Measurements from ENCODE around the gene DMXL2.
"Not testable (repeated sequence)": the region's sequence is repeated elsewhere in the genome, so short reads cannot be mapped to it uniquely, and the experiment has no call there.

Gene DMXL2

DNA sequence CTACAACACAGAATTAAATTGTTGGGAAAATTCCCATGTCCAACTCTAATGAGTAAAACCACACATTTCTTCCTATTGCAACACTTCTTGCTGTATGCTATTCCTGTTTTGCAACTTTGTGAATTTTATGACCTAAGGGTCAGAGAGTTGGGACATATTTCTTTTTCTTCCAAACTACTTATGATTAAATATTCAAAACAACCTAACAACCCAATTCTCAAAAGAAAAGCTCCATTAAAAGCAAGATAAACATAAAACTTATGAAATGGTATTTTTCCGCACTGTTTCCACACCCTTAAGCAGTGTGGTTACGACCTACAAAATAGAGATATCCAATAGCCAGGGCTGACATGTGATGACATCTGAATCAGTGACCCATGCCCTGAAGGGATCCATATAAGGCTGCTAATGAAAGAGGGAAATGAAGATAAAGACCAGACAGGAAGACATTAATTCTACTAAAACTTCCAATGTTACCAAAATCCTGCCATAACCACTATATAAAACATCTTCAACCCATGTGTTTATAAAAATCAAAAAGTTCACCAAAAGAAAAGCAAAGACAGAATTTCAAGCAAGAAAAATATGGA is 45.6 kb downstream of the DMXL2 start:
- no peak for DNase-seq (ENCODE audit: low read depth)

DNA sequence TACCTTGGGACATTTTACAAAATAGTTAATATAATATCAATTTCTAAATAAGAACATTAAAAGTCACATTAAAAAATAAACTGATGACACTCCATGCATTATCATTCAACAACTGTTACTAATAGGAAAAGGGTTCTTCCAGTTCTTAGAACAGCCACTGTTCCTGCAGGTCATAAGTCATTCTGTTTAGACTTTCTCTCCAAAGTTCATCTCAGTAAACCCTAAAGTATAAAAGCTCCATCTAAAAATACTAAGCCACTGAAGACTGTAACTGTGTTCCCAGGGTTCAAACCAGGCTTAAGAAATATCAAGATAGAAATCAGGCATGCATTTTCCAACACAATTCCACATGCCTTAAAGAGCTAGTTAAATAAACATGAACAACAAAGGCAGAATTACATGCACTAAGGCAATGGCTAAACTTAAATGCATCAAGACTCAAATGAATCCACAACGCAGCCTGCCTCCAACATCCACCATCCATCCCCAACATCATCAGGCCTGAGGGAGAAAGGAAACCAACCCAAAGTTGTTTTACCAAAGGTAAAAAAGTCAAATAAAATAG is 46.2 kb downstream of the DMXL2 start:
- DNase-seq (ENCODE audit: low read depth), result no peak

DNA sequence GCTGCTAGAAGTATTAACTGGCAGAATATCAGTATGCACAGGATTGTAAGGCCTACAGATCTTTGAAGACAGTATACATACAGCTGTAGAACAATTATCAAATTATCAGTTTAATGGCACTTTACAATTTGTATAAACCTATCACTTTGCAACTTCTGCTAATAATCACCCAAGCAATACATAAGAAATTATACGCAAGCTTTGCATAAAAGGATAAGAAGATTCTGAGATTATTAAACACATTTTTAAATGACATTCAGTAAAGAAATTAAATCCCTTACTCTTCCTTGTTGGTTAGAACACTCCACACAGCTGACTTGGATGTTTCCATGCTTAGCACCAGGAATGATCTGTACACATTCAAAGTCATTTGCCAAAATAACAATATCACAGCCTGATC is 46.8 kb downstream of the DMXL2 start:
- DNase-seq (ENCODE audit: low read depth), result no peak

DNA sequence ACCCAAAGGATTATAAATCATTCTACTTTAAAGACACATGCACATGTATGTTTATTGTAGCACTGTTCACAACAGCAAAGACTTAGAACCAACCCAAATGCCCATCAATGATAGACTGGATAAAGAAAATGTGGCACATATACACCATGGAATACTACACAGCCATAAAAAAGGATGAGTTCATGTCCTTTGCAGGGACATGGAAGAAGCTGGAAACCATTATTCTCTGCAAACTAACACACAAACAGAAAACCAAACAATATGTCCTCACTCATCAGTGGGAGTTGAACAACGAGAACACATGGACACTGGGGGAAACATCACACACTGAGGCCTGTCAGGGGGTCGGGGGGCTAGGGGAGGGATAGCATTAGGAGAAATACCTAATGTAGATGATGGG is 49.2 kb downstream of the DMXL2 start:
- DNase-seq (ENCODE audit: low read depth), result not testable (repeated sequence)

DNA sequence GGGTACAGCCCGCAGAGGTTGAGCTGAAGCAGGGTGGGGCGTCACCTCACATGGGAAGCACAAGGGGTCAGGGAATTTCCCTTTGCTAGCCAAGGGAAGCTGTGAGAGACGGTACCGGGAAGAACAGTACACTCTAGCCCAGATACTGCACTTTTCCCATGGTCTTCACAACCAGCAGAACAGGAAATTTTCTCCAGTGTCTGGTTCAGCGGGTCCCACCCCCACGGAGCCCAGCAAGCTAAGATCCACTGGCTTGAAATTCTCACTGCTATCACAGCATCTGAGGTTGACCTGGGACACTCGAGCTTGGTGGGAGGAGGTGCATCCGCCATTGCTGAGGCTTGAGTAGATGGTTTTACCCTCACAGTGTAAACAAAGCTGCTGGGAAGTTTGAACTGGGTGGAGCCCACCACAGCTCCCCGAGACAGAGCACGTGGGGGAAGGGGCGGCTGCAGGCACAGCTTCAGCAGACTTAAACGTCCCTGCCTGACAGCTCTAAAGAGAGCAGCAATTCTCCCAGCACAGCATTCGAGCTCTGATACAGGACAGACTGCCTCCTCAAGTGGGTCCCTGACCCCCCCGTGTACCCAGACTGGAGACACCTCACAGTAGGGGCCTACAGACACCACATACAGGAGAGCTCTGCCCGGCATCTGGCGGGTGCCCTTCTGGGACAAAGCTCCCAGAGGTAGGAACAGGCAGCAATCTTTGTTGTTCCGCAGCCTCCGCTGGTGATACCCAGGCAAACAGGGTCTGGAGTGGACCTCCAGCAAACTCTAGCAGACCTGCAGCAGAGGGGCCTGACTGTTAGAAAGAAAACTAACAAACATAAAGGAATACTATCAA is 53.4 kb downstream of the DMXL2 start:
- not testable (repeated sequence) for DNase-seq (ENCODE audit: low read depth)

DNA sequence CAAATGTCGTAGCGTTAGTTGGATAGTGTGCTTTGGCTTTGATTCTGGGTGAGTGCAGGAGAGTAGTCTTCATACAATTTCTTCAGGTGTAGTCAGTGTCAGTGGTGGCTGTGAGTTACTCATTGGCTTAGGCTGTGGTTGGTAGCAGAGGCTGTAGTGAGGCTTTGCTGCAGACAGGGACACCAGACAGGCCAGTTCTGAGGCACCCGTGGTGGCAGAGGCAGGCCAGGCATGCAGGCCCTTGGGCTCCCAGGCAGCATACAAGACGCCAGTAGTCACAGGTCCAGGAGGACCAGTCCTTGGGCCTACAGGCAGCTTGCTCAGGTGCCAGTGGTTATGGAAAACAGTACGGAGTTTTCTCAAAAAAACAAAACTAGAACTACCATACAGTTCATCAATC is 61.3 kb downstream of the DMXL2 start:
- DNase-seq (ENCODE audit: low read depth), result no peak

DNA sequence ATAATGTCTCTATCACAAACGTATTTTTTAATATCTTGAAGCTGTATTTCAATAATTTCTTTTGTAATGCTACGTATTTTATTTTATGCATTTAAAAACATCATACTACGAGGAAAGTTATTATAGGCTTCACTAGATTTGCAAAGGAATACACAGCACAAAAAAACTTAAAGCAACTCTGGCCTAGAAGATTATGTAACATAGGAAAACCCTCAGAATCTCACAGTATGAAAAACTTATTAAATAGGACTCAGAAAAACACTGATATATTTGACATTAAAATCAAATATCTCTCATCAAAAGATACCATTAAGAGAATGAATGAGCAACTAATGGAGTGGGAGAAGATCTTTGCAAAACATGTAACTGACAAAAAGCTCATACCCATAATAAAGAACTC is 63.7 kb downstream of the DMXL2 start:
- DNase-seq (ENCODE audit: low read depth), result no peak

DNA sequence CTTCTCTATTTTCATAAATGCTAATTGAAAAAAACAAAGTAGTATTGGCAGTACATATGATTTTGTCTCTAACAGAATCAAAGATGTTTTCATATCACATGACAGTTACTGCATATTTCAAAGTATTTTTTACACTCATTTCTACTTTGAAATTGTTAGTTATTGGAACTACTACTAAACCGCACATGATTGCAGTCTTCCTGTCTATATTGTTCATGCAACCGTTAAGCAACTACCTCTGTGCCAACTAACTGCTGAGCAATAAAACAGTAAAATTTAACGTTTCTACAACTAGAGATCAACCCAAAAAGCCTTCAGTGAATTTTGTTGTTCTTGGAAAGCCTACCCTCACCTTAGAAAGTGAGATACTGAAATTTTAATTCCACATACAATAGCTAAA is 64.2 kb downstream of the DMXL2 start:
- no peak for DNase-seq (ENCODE audit: low read depth)

DNA sequence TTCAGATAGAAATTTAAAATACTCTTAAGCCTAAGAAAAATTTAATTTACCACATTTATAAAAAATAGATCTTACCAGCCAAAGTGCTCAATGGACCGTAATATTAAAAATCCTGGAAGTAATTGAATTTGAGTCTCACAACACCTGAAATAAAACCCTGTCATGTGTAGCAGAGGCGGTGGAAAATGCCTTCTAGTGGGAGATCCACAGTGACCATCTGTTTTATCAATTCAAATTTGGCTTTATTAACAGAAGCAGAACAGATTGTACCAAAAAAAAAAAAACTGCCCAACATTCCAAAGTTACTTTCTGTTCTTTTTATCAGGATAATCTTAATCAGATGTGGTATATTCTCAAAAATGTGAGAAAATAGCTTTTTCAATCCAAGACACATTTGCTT is 71.7 kb downstream of the DMXL2 start:
- DNase-seq (ENCODE audit: low read depth), result no peak

DNA sequence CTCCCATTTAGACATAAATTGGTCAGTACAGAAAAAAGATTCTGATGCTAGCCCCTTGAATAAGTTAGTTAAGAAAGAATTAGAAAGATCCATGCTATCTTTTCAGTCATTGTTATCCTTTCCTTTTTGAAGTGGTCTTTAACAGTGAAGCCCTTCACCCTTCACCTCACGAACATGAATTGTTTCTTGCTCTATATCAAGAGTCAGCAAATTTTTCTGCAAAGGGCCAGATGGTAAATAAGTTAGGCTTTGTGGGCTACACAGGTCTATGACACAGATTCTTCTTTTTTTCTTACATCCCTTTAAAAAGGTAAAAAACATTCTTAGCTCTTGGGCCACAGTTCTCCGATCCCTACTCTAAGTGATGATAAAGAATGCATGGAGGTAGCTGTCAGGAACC is 74.9 kb downstream of the DMXL2 start:
- DNase-seq (ENCODE audit: low read depth), result no peak

DNA sequence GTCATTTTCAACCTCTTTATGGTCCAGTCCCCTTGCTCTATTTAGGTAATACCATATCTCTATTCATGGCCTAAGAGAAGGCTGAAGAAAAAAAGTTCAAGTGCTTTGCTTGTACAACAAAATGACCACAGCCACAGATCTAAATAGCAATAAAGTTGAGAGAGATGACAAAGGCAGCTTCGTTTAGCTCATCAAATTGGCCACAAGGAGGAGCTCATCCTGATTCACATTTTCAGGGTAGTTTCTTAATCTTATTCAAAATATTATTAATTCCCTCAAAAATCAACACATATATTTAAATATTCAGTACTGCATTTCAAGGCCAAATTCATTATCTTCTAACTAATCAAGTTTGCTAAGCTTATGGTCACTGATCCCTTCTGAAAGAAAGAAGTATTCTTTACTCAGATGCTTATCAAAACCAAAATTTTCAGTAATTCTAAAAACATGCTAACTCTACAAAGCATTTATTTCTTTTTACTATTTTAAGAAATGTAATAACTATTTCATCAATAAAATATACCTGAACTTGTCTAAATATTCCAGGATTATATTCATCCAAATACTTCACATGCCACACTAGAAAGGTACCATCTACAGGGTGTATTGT is 85.5 kb downstream of the DMXL2 start:
- DNase-seq (ENCODE audit: low read depth), result no peak

DNA sequence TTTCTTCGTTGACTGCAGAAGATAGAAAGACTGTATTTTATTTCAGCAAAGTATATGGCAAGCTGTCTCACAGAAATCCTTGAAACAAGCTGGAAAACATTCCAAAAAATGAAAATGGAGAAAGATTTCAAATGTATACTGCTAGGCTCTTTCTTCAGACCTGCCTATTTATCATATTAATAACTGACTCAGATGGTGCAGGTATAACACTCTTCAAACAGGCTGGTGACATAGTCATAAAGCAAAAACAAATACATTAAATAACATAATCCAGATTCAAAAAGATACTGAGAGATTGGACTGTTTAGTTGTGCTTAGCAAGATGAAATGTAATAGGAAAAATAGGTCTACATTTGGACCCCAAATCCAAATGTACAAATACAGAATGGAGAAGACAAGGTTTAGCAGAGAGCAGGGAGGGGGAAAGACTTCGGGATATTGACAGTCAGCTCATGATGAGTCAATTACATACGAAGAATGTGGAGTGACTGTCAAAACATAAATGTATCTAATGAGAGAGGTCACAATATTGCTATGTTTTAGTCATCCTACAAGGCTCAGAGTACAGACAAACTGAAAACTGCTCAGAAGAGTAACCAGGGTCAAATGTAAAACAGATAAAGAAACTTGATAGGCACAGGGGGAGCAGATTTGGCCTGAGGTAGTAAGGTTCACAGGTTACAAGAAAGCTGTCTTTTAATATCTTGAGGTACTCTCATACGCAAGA is 88.7 kb downstream of the DMXL2 start:
- DNase-seq (ENCODE audit: low read depth), result no peak

DNA sequence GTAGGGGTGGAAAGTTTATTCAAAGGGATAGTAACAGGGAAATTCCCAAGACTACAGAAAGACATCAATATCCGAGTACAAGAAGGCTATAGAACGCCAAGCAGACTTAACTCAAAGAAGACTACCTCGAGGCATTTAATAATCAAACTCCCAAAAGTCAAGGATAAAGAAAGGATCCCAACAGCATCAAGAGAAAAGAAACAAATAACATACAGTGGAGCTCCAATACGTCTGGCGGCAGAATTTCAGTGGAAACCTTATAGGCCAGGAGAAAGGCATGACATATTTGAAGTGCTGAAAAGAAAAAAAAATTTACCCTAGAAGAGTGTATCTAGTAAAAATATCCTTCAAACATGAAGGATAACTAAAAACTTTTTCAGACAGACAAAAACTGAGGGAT is 95.6 kb downstream of the DMXL2 start:
- DNase-seq (ENCODE audit: low read depth), result no peak

DNA sequence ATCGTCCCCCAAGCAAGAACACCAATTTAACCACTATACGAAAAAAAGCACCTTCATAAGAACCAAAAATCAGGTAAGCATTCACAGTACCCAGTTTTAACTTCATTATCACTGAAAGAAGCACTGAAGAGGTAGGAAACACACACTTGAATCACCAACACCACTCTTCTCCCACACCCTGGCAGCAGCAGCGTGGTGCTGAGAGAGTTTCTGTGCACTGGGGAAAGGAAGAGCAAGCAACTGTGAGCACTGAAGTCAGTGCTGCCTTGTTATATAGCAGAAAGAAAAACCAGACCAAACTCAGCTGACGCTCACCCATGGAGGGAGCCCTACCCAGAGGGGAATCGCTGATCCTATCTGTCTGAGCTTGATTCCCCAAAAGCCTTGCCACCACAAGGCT is 98.2 kb downstream of the DMXL2 start:
- DNase-seq (ENCODE audit: low read depth), result no peak

DNA sequence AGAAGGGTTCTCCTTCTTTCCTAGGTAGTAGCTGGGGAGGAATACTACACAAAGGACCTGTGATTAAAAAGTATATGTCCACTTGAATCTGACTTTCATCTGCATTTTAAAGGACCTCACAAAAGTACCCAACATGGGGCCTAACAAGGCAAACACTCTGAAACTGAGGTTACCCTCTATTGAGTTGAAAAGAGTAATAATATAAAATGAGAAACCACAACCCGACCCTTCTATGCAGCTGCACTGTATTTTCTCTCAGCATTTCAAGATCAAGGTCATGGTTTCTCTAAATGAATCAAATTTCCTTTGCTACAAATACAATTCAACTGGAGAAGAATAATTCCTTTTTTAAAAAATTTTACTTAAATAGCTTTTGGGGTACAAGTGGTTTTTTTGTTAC is 106.3 kb downstream of the DMXL2 start:
- DNase-seq (ENCODE audit: low read depth), result no peak

DNA sequence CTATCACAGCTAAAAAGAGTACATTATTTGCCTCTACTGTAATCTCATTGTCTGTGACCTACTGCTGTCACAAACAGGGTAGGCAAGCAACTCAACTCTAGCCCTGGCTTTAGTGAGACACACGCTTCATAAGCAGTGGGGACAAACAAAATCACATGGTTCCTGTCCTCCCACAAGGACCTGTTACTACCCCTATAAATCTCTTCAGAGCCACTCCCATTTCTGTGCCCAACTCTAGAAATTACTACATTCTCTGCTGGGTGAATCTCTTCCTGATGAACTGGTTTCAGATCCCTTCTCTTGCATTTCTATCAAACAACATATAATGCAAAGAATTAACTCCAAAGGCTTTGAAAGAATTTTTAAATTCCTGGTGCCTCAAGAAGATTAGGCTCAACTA is 117.3 kb downstream of the DMXL2 start:
- DNase-seq (ENCODE audit: low read depth), result no peak

DNA sequence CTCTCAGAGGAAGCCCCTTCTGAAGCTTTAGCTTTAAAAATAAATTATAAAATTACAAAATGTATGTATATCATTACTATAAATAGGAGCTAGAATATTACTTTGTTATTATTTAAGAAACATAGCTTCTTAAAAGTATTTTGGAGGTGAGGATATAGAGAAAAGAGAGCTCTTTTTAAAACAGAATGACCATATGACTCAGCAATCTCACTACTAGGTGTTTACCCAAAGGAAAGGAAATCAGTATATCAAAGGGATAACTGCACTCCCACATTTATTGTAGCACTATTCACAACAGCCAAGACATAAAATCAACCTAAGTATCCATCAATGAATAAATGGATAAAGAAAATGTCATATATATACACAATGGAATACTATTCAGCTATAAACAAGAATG is 119.6 kb downstream of the DMXL2 start:
- no peak for DNase-seq (ENCODE audit: low read depth)

DNA sequence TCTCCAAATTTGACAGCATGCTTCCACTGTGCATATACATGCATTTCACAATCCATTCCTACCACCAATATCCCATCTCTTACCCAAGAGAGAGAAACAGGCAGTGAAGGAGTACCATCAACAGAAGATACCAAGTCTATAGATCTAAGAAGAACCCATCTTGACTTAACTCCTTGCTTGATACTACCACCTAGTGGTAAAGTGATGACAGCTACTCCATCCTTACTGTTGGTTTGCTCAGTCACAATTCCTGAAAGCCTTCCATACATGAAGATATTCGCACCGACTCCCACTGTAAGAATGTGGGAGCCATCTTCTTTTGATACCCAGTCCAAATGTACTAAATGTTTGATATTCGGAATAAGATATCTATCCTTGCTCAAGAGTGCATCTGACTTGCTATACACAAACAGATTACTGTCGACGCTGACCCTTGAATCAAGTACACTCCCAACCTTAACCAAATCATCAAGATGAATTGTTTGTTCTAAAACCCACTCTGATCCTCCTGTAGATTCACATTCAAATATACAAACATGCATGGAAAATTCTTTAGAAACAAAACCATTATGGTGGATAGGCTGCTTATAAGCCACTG is 123.1 kb downstream of the DMXL2 start:
- DNase-seq (ENCODE audit: low read depth), result no peak

DNA sequence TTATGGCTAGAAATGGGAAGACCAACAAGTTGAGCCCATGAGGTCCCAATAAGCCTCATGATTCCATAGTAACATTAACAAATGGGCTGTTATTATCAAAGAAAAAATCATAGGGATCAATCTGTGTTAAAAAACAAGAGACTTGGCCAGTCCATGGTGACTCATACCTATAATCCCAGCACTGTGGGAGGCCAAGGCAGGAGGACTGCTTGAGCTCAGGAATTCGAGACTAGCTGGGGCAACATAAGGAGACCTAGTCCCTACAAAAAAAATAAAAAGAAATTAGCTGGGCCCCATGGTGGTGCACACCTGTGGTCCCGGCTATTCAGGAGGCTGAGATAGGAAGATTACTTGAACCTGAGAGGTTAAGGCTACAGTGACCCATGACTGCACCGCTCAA is 124.8 kb downstream of the DMXL2 start:
- no peak for DNase-seq (ENCODE audit: low read depth)

DNA sequence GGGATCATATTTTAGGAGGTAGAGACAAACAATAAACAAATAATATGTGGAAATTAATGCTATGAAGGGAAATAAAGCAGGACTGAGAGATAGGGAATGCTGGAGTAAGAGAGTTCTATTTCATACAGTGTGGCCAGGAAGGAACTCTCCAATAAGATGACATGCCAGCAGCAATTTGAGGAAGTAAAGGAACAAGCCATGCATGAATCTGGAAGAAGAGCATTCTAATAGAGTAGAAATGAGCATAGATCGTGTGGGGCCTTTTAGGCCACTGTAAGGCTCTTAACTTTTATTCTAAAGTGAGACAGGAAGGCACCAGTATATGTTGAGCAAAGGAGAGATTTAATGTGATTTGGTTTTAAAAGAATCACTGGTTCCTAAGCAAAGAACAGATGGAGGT is 126.3 kb downstream of the DMXL2 start:
- no peak for DNase-seq (ENCODE audit: low read depth)

DNA sequence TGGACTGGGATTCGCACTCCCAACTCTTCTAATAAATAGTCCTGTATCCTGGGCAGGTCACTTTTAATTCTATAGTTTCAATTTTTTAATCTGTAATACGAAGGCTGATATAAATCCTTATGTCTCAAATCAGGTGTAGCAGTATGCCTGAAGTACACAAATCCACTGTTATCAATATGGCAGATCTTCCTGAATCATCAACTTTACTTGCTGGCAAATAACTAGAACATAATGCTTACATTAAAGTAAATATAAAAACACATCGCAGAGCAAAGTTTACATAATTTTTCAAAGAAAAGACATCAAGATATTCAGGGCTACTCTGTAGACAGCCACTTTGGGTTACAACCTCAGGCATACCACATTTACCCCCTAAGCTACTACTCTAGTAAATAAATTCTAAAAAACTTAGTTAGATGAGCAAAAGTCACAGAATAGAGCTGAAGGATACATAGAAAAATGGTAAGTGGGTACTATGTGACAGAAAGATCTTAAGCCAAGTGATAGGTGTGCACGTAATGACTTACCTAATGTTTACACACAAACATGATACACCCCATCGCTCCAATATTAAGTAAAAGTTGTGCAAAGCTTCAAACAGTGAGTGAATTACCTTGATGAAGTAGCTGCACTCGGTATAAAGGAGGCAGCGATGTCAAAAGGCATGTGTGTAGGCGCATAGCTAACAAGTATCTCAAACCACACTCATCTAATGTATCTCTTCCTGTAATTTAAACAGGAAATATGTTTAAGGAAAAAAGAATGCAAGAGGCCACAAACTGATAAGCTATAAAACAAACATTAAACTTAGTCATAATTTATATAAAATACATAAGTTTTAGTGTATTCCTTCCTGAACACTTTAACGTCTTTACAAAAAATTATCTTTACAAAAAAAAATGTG is 127.9 kb downstream of the DMXL2 start:
- no peak for DNase-seq (ENCODE audit: low read depth)

Measured in stimulated activated CD8-positive, alpha-beta memory T cell treated with anti-CD3 and anti-CD28 coated beads, Interleukin-4, amount 100 ng/mL, for 24 hours (primary cell).